Astrocyte of the hippocampus (primary cell): Measurements from ENCODE around the gene CD6.
"Not testable (repeated sequence)": the region's sequence is repeated elsewhere in the genome, so short reads cannot be mapped to it uniquely, and the experiment has no call there.

Source experiments
- DNase-seq: peaks from one replicate; pipeline ENCODE4 v3.0.0; 2011; ENCODE audit warnings: low read depth, low spot score

Gene CD6

GRCh38 chr11:60952742-60953170 lies 18.7 kb upstream of the CD6 start:
- no peak for DNase-seq

GRCh38 chr11:60953781-60954180 lies 17.7 kb upstream of the CD6 start:
- no peak for DNase-seq

GRCh38 chr11:60954421-60954820 lies 17.1 kb upstream of the CD6 start:
- no peak for DNase-seq

GRCh38 chr11:60955571-60955970 lies 15.9 kb upstream of the CD6 start:
- DNase-seq, result no peak

- DNase-seq, result no peak
Measured at GRCh38 chr11:60957188-60957587, 14.3 kb upstream of the CD6 start.

GRCh38 chr11:60959431-60959830 lies 12.0 kb upstream of the CD6 start:
- DNase-seq, result no peak

DNA sequence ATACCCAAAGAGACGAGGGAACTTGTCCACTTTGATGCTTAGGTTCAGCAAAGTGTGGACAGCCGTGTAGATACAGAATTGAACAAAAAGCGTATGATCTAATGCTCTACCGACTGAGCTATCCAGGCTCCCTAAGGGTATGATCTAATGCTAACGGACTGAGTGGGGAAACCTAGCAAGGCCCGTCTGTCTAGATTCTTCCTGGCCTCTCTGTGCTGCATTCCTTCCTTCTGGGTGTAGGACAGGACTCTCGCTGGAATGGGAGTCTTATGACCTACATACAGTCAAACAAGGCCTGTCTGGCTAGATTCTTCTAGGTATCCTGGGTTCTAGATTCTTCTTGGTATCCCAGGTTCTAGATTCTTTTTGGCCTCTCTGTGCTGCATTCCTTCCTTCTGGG lies 11.1 kb upstream of the CD6 start:
- DNase-seq, result no peak

DNA sequence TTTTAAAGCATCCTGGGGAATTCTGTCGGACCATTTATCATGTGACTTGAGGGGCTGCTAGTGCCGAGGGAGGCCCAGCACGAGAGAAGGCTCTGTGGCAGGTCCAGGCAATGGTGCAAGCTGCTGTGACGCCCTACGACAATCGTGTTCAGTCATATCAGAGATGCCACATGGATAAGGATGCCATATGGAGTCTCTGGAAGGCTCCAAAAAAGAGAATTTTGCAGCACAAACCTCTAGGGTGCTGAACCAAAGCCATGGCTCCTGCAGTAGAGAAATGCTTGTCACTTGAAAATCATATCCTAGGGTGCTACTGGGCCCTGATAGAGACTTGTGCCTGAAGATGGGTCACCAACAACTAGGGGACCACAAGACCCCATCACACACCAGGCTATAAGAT lies 6.7 kb upstream of the CD6 start:
- DNase-seq, result no peak

DNA sequence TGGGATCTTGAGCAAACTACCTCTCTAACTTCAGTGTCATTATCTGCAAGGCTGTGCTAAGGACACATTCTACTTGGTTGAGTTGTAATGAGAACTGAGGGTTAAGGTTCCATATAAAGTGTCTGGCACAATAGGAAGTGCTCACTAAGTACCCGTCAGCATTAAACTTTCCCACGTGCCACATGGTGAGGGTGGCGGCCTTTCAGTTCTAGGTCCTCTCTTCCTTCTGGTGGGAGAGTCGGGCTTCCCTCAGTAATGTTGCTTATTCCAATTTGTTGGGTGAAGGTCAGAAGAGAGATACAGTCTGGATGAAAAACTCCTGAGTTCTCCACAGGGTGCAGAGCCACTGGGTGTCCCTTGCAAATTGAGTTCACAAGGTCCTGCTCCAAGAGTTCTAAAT lies 4.6 kb upstream of the CD6 start:
- DNase-seq, result no peak

- DNase-seq, result no peak
Measured at GRCh38 chr11:60968223-60968622, 3.3 kb upstream of the CD6 start.

- peak; percentile 61 for DNase-seq
Measured at GRCh38 chr11:60970369-60970774, 1.1 kb upstream of the CD6 start.

- no peak for DNase-seq
Measured at GRCh38 chr11:60970890-60971289, 590 bp upstream of the CD6 start.

DNA sequence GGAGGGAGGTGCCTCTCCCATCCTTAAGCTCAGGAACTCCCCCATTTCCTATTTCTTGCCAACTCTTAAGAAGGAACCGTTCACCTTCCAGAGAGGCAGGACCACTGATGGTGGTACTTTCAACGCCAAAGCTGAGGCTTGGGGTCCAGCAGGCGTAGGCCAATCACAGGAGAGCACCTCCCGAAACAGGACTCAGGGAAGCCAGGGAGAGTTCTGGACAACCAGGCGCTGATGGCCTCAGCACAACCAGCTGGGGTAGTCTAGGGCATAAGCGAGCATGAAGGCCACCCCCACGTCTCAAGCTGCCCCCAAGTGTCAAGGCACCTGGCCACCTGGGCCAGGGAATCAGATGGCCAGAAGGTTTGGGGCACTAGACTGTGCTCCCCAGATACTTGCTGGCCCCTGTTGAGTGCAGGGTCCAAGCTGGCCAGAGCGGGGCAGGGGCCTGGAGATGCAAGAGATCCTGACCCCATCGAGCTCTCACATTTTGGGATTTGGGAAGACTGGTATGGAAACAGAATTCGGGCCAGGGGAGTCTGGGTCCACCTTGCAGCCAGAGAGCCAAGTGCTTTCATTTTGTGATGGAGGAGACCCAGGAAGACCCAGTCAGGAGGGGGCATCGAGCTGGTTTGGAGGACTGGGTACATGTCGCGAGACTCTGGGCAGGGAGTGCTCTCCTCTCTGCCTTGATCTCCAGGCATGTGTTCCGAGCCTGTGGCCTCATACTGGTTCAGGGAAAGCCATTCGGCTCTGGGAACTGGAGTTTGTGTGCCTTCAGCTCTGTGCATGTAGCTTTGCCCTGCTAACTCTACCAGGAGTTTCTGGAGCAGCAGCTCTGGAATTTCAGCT lies 926 bp downstream of the CD6 start:
- DNase-seq, result no peak

DNA sequence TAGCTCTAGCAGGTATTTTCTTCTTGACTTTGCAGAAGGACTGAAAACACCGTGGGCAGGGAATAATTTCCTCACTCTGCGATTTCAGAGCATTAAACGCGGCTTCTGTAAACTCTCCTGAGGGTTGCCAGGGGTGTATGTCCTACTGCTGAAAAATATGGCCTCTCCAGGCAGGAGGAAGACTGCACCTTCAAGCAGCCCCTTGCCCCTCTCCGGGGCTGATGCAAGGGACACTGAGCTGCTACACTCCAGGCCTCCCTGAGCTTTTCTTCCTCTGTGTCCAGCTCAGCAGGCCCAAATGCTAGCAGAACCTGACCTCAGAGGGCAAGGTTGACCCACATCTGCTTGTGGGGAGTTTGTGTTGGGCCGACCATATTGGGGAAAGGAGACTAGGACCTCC lies 2.2 kb downstream of the CD6 start:
- no peak for DNase-seq

DNA sequence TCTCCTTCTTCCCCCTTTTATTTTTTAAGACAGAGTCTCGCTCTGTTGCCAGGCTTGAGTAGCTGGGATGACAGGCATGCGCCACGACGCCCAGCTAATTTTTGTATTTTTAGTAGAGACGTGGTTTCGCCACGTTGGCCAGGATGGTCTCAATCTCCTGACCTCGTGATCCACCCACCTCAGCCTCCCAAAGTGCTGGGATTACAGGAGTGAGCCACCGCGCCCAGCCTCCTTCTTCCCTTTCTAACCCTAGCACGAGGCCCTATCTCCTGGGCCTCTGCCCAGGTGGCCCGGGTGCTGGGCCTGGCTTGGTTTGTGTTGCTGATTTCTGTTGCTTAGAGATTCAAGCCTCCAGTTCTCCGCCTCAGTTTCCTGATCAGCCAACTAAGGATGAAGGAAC lies 2.8 kb downstream of the CD6 start:
- DNase-seq, result not testable (repeated sequence)

GRCh38 chr11:60974726-60975125 lies 3.2 kb downstream of the CD6 start:
- no peak for DNase-seq

DNA sequence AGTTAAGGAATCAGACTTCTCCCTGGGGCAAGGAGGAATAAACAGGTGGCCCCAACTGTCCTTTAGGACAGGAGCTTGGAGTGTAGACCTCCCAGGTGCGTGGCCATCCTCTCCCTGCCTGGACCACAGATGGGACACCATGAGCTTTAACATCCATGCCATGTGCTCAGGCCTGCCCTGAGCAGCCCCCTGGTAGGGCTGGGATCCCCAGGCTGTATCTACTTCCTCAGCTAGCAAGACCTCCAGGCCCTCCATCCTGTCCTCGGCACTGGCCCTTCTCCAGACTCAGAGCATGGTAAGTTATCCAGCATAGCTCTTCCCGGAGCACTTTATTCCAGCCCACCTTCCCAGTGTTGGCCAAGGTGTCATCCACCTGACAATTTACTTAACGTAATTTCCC lies 5.7 kb downstream of the CD6 start:
- DNase-seq, result no peak

DNA sequence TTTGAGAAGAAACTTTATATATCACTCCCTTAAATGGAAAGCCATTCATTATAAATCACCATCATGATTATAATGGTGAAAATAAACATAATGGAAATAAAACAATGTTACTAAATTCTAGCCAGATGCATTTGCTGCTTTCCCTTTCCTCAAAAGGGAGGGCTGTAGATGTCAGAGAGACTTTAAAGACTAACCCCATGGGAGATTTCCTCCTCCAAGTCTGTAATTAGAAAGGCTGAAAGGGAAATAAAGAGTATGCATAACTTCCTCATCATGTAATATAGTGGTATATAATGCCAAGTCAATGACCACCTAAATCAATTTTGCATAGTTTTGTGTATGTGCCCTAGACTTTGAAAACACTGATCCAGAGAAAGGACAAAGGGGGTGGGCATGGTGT lies 6.4 kb downstream of the CD6 start:
- DNase-seq, result no peak

DNA sequence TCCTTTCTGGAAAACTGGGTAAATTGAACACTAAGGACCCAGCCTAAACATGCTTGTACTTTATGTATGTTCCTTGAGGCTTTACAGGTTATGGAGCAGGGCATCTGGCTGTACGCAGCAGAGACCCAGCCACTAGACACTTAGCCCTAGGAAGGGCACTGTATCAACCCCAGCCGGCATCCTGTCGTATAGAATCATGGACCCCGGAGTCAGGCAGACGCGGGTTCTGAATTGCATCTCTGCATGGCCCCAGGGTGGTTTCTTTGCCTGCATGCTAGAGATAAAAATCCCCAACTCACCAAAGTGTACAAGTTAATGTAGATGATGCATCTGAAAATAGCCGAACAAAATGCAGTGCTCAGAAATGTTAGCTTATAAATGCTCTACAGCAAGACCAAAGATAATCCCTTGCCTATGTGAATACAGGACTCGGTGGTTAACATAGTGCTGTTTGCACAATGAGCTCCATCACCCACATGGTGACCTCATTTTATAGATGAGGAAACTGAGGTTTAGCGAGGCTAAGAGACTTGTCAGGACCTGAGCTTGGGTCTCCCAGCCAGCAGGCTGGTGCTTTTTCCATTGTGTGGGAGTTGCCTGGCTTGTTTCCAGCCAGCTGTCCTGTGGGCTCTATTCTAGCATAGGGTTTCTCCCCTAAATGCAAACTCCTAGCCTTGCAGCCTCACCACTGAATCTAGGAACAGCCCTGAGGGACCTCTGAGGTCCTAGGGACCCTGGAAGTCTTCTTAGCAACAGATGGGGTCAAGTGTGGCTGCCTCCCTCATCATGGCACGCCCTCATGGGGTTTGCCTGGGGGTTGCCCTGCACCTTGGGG lies 7.3 kb downstream of the CD6 start:
- peak; percentile 11 for DNase-seq

GRCh38 chr11:60981515-60981914 lies 10.0 kb downstream of the CD6 start:
- no peak for DNase-seq

- no peak for DNase-seq
Measured at GRCh38 chr11:60982184-60982583, 10.7 kb downstream of the CD6 start.

- no peak for DNase-seq
Measured at GRCh38 chr11:60984149-60984548, 12.7 kb downstream of the CD6 start.

DNA sequence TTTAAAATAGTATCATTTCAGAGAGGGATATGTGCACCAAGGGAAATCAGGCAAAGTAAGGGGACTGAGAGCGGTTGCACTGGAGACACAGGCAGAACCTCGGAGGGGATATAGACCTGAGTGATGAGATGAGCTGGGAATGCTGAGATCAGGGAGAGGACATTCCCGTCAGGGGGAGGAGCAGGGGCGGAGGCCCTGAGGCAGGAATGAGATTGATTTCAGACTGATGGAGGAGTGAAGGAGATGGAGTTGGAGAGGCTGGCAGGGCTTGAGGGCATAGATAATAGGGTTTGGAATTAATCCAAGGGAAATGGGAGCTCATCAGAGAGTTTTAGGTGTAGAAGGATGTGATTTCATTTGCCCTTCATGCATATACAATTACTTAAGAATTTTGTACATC lies 13.2 kb downstream of the CD6 start:
- no peak for DNase-seq
